Measurements from ENCODE around the gene UTS2.

The UTS2 gene

DNA sequence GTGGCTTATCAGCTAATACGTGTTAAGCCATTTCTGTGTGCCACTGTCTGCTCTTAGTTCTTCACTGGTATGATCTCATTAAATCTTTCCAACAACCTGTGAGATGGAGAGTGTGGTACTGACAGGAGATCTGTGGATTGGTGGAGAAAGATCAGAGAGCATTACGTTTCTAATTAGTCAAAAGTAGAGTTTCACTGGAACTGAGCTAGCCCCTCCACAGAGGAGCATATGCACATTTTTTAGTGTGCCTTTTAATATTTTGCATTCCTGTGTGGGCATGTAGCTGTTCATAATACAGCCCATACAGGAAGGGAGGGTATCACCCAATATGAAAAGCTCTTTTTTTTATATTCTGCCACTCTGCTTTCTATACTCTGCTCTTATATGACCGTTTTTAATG, 31.6 kb downstream of the UTS2 start:
- H3F3A ChIP-seq (ENCODE audit: insufficient read depth, low read length), result no peaks in the 10 kb centered on the region
- no peaks in the 10 kb centered on the region for H3K27me3 ChIP-seq (ENCODE audit: insufficient read depth, low read length)
- H3K4me2 ChIP-seq (ENCODE audit: low read length), result no peak overlapping the region
- no peaks in the 10 kb centered on the region for H3K4me1 ChIP-seq (ENCODE audit: insufficient read depth, low read length, severe bottlenecking)
- no peaks in the 10 kb centered on the region for H3K36me3 ChIP-seq (ENCODE audit: insufficient read depth, low read length)
- no peaks in the 10 kb centered on the region for H4K20me1 ChIP-seq (ENCODE audit: insufficient read depth, low read length)
- no peaks in the 10 kb centered on the region for H3K9me3 ChIP-seq (ENCODE audit: low read length)
- no peak for TF ChIP-seq CTCF (IDR thresholded peaks at IDR 0.05; ENCODE audit: low read length)
- TF ChIP-seq EZH2 (IDR thresholded peaks at IDR 0.05; ENCODE audit: borderline replicate concordance, low read length), result no peak
- H3K27ac ChIP-seq (ENCODE audit: low read depth, low read length, poor library complexity, severe bottlenecking), result no peak overlapping the region
- H3K79me2 ChIP-seq (ENCODE audit: insufficient read depth, low read length), result no peaks in the 10 kb centered on the region
- H3K9me2 ChIP-seq (ENCODE audit: low read depth, low read length), result no peaks in the 10 kb centered on the region
- H2AFZ ChIP-seq (ENCODE audit: low read length), result no peak overlapping the region
- H3K4me3 ChIP-seq (ENCODE audit: low read depth, low read length, poor library complexity, severe bottlenecking), result no peak overlapping the region
- no peak overlapping the region for H3K9ac ChIP-seq (ENCODE audit: low read length)

- H3K27ac ChIP-seq (ENCODE audit: low read depth, low read length, poor library complexity, severe bottlenecking), result no peak overlapping the region
- H3K36me3 ChIP-seq (ENCODE audit: insufficient read depth, low read length), result no peaks in the 10 kb centered on the region; the same call in 1 of the 2 replicates
- H4K20me1 ChIP-seq (ENCODE audit: insufficient read depth, low read length), result no peaks in the 10 kb centered on the region
- H3K4me1 ChIP-seq (ENCODE audit: insufficient read depth, low read length, severe bottlenecking), result no peaks in the 10 kb centered on the region
- H3K9me3 ChIP-seq (ENCODE audit: low read length), result peaks cover 10% of the 10 kb centered on the region
- H3K9ac ChIP-seq (ENCODE audit: low read length), result no peak overlapping the region
- no peaks in the 10 kb centered on the region for H3K79me2 ChIP-seq (ENCODE audit: insufficient read depth, low read length)
- no peaks in the 10 kb centered on the region for H3F3A ChIP-seq (ENCODE audit: insufficient read depth, low read length)
- H3K9me2 ChIP-seq (ENCODE audit: low read depth, low read length), result no peaks in the 10 kb centered on the region
- H3K4me3 ChIP-seq (ENCODE audit: low read depth, low read length, poor library complexity, severe bottlenecking), result no peak overlapping the region
- TF ChIP-seq CTCF (IDR thresholded peaks at IDR 0.05; ENCODE audit: low read length) (no peak), EZH2 (IDR thresholded peaks at IDR 0.05; ENCODE audit: borderline replicate concordance, low read length) (no peak)
- 0 out of 2 replicates have a peak, but pooled peaks cover 5% of the 10 kb centered on the region for H3K27me3 ChIP-seq (ENCODE audit: insufficient read depth, low read length)
- H3K4me2 ChIP-seq (ENCODE audit: low read length), result no peak overlapping the region
- no peak overlapping the region for H2AFZ ChIP-seq (ENCODE audit: low read length)
These were observed 39.0 kb downstream of the UTS2 start for GRCh38 chr1:7813677-7814373.

DNA sequence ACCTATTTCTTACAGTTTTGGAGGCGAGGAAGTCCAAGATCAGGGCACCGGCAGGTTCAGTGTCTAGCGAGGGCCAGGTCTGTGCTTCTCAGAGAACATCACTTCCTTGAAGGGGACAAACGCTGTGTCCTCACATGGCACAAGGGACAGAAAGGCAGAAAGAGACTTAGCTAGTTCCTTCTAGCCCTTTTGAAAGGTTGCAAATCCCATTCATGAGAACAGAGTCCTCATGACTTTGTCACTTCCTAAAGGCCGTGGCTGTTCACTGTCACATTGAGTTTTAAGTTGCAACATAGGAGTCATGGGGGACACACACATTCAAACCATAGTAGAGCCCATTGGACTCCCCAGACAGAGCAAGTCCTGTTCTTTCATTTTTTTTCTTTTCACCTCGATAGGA, 41.4 kb downstream of the UTS2 start:
- no peaks in the 10 kb centered on the region for H3K79me2 ChIP-seq (ENCODE audit: insufficient read depth, low read length)
- no peak overlapping the region for H3K4me2 ChIP-seq (ENCODE audit: low read length)
- no peaks in the 10 kb centered on the region; the same call in 1 of the 2 replicates for H3K36me3 ChIP-seq (ENCODE audit: insufficient read depth, low read length)
- no peak overlapping the region for H2AFZ ChIP-seq (ENCODE audit: low read length)
- no peak overlapping the region for H3K9ac ChIP-seq (ENCODE audit: low read length)
- H3K27me3 ChIP-seq (ENCODE audit: insufficient read depth, low read length), result 0 out of 2 replicates have a peak, but pooled peaks cover 5% of the 10 kb centered on the region
- TF ChIP-seq EZH2 (IDR thresholded peaks at IDR 0.05; ENCODE audit: borderline replicate concordance, low read length) (no peak), CTCF (IDR thresholded peaks at IDR 0.05; ENCODE audit: low read length) (no peak)
- H3K4me1 ChIP-seq (ENCODE audit: insufficient read depth, low read length, severe bottlenecking), result no peaks in the 10 kb centered on the region
- H3K9me2 ChIP-seq (ENCODE audit: low read depth, low read length), result no peaks in the 10 kb centered on the region
- H3F3A ChIP-seq (ENCODE audit: insufficient read depth, low read length), result no peaks in the 10 kb centered on the region
- no peaks in the 10 kb centered on the region for H4K20me1 ChIP-seq (ENCODE audit: insufficient read depth, low read length)
- no peak overlapping the region for H3K4me3 ChIP-seq (ENCODE audit: low read depth, low read length, poor library complexity, severe bottlenecking)
- H3K27ac ChIP-seq (ENCODE audit: low read depth, low read length, poor library complexity, severe bottlenecking), result no peak overlapping the region
- peaks cover 10% of the 10 kb centered on the region for H3K9me3 ChIP-seq (ENCODE audit: low read length)

Measured in OCI-LY1 (cell line).